HG02885 (cell line): ENCODE results near the gene PPP1R36.
A peak's percentile ranks its signal among the peaks of the same experiment; 100 is the strongest.
"Not testable (repeated sequence)": the region's sequence is repeated elsewhere in the genome, so short reads cannot be mapped to it uniquely, and the experiment has no call there.

Experiments
- ATAC-seq: cut with Tn5 transposase; IDR thresholded peaks from one replicate; pipeline ENCODE4 v1.9.1; 2021; ENCODE audit warnings: mild to moderate bottlenecking; ENCODE audit not compliant: unreplicated experiment, poor library complexity

PPP1R36 gene

GRCh38 chr14:64517667-64518066, 32.1 kb upstream of the PPP1R36 start:
- ATAC-seq, result not testable (repeated sequence)

- no peak for ATAC-seq
Measured at GRCh38 chr14:64518229-64518628, 31.5 kb upstream of the PPP1R36 start.

GRCh38 chr14:64520699-64521098, 29.1 kb upstream of the PPP1R36 start:
- ATAC-seq, result no peak

- ATAC-seq, result no peak
Measured at GRCh38 chr14:64522591-64523355, 27.0 kb upstream of the PPP1R36 start.

GRCh38 chr14:64525354-64525753, 24.4 kb upstream of the PPP1R36 start:
- no peak for ATAC-seq

GRCh38 chr14:64531567-64531966, 18.2 kb upstream of the PPP1R36 start:
- no peak for ATAC-seq

GRCh38 chr14:64536488-64537245, 13.1 kb upstream of the PPP1R36 start:
- no peak for ATAC-seq

- ATAC-seq, result peak; percentile 94
Measured at GRCh38 chr14:64540208-64541202, 9.3 kb upstream of the PPP1R36 start, which contains the start of gene HSPA2. Gene HSPA2 (plus strand): TSS chr14:64540741. CDS start chr14:64540850, 109 bp downstream.

- no peak for ATAC-seq
Measured at GRCh38 chr14:64541261-64541971, 8.3 kb upstream of the PPP1R36 start.

GRCh38 chr14:64541972-64542835, 7.6 kb upstream of the PPP1R36 start:
- no peak for ATAC-seq

- ATAC-seq, result no peak
Measured at GRCh38 chr14:64542836-64543201, 6.9 kb upstream of the PPP1R36 start.

GRCh38 chr14:64544607-64545312, 5.0 kb upstream of the PPP1R36 start:
- no peak for ATAC-seq

- no peak for ATAC-seq
Measured at GRCh38 chr14:64549016-64549415, 745 bp upstream of the PPP1R36 start.

- no peak for ATAC-seq
Measured at GRCh38 chr14:64550621-64551333, 1.0 kb downstream of the PPP1R36 start.

GRCh38 chr14:64554556-64554955, 4.8 kb downstream of the PPP1R36 start:
- ATAC-seq, result no peak

GRCh38 chr14:64556526-64556925, 6.8 kb downstream of the PPP1R36 start:
- ATAC-seq, result no peak

GRCh38 chr14:64558216-64558615, 8.5 kb downstream of the PPP1R36 start:
- ATAC-seq, result not testable (repeated sequence)

- no peak for ATAC-seq
Measured at GRCh38 chr14:64561631-64562030, 11.9 kb downstream of the PPP1R36 start.
